Neural progenitor cell (in vitro differentiated cells): ENCODE results near the gene TPM3. TPM values are rescaled to one million over a fixed set of nuclear protein-coding genes. Genes with fewer than 3 reads are reported as not detected.
"Not testable (repeated sequence)": the region's sequence is repeated elsewhere in the genome, so short reads cannot be mapped to it uniquely, and the experiment has no call there.

Experiments used
- DNase-seq: peaks from one replicate; pipeline ENCODE4 v3.0.0-alpha.2; 2016; ENCODE audit warnings: low spot score
- H2AFZ ChIP-seq: fragments of 200-600 bp; sonication (generic); replicated peaks from 2 replicates; pipeline ENCODE4 v1.6.1; 2016; ENCODE audit warnings: antibody characterized with exemption
- H3F3A ChIP-seq: fragments of 200-600 bp; sonication (generic); 2 replicates; pipeline ENCODE4 v1.6.1; 2016; ENCODE audit warnings: antibody characterized with exemption, low read depth
- H3K27ac ChIP-seq: fragments of 200-600 bp; sonication (generic); 2 replicates; pipeline ENCODE4 v1.5.1; 2016; ENCODE audit warnings: mild to moderate bottlenecking
- H3K27me3 ChIP-seq: fragments of 200-600 bp; sonication (generic); 2 replicates; pipeline ENCODE4 v1.6.1; 2016; ENCODE audit warnings: mild to moderate bottlenecking, moderate library complexity
- H3K36me3 ChIP-seq: fragments of 200-600 bp; sonication (generic); 2 replicates; pipeline ENCODE4 v1.5.1; 2016
- H3K4me1 ChIP-seq: fragments of 200-600 bp; sonication (generic); 2 replicates; pipeline ENCODE4 v1.6.1; 2016; ENCODE audit warnings: mixed run types
- H3K4me2 ChIP-seq: fragments of 200-600 bp; sonication (generic); 2 replicates; pipeline ENCODE4 v1.6.1; 2016
- H3K4me3 ChIP-seq: fragments of 200-600 bp; sonication (generic); 2 replicates; pipeline ENCODE4 v1.5.1; 2016
- H3K79me2 ChIP-seq: fragments of 200-600 bp; sonication (generic); 2 replicates; pipeline ENCODE4 v1.6.1; 2016; ENCODE audit warnings: low read depth
- H3K9ac ChIP-seq: fragments of 200-600 bp; sonication (generic); 2 replicates; pipeline ENCODE4 v1.6.1; 2016
- H3K9me3 ChIP-seq: fragments of 200-600 bp; sonication (generic); 2 replicates; pipeline ENCODE4 v1.5.1; 2016; ENCODE audit warnings: low read depth
- H4K20me1 ChIP-seq: fragments of 200-600 bp; sonication (generic); 2 replicates; pipeline ENCODE4 v1.6.1; 2016; ENCODE audit warnings: low read depth
- H3K27ac Mint-ChIP-seq: 3 replicates; pipeline ENCODE4 v1.8.0; 2021; ENCODE audit warnings: mixed read lengths
- H3K27me3 Mint-ChIP-seq: 2 replicates; pipeline ENCODE4 v1.8.0; 2022; ENCODE audit warnings: low read depth, mild to moderate bottlenecking, inconsistent platforms, moderate library complexity, mixed read lengths; ENCODE audit not compliant: insufficient read depth
- H3K36me3 Mint-ChIP-seq: 3 replicates; pipeline ENCODE4 v1.8.0; 2021; ENCODE audit warnings: mixed read lengths
- H3K4me1 Mint-ChIP-seq: 3 replicates; pipeline ENCODE4 v1.8.0; 2021; ENCODE audit warnings: mixed read lengths
- H3K4me3 Mint-ChIP-seq: 3 replicates; pipeline ENCODE4 v1.8.0; 2021; ENCODE audit warnings: mild to moderate bottlenecking, moderate library complexity, mixed read lengths
- H3K9me3 Mint-ChIP-seq: 3 replicates; pipeline ENCODE4 v1.8.0; 2020; ENCODE audit warnings: mixed read lengths
- EZH2 ChIP-seq: fragments of 200-600 bp; sonication (generic); IDR thresholded peaks from 2 replicates; pipeline ENCODE4 v1.6.1; 2017; ENCODE audit warnings: antibody characterized with exemption, mild to moderate bottlenecking, moderate library complexity
- EZH2phosphoT487 ChIP-seq: fragments of 200-600 bp; sonication (generic); IDR thresholded peaks from 2 replicates; pipeline ENCODE4 v1.6.1; 2017; ENCODE audit warnings: antibody characterized with exemption
- microRNA counts: library from miRNA; unstranded; fragments of <30 nt; microRNA quantifications from one replicate; lab custom pipeline; 2016
- microRNA-seq: library from miRNA; unstranded; fragments of <30 nt; microRNA quantifications from one replicate; pipeline ENCODE4, GENCODE V29; 2016
- small RNA-seq: library from RNA; depleted of rRNA; stranded (forward); fragments of <200 nt; gene quantifications from one replicate; pipeline ENCODE3, GENCODE V24; 2015
- total RNA-seq: library from RNA; depleted of rRNA; stranded (reverse); fragments of >200 nt; gene quantifications from 2 replicates; pipeline ENCODE4 v1.2.3, GENCODE V29; 2015; ENCODE audit warnings: low replicate concordance
- TF ChIP-seq, protein P1 (sequence below): fragments of 200-600 bp; sonication (generic); IDR thresholded peaks from 2 replicates; pipeline ENCODE4 v1.5.1; 2017; ENCODE audit warnings: antibody characterized with exemption, mild to moderate bottlenecking

Gene TPM3
- total RNA-seq, 1 donor from 2014 or later = 596 TPM

DNA sequence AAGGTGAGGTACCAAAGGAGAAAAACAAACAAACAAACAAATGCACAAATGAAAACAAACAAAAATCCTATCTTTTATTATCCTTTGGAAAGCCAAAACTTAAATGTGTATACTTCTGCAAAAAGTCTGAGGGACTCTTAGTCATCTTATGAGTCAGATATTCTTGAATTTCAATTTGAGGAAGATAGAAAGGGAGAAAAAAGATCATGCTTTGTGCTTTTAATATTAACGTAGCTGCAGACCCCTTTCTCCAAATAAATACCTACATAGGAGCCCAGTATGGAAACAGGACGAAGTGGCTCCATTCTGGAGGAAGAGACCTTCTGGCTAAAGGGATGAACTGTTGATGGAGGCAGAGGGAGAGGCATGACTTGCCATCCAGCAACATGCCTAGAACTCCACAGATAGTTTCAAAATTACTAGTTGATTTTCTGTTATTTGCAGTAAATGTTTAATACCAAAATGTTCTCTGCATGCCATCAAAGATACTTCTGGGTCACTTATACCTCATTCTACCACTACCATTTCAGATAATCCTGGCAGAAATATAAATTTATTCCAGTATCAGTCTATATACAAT lies 62.4 kb downstream of the TPM3 start:
- Mint-ChIP-seq H3K27me3 (no peaks in the 10 kb centered on the region), H3K9me3 (no peaks in the 10 kb centered on the region), H3K27ac (no peak overlapping the region), H3K4me3 (no peak overlapping the region), H3K4me1 (no peaks in the 10 kb centered on the region), H3K36me3 (no peaks in the 10 kb centered on the region)
- no peak overlapping the region for H3K9ac ChIP-seq
- no peak overlapping the region for H3K27ac ChIP-seq
- H3K27me3 ChIP-seq = no peaks in the 10 kb centered on the region
- no peaks in the 10 kb centered on the region for H3K4me1 ChIP-seq
- TF ChIP-seq, protein P1, sequence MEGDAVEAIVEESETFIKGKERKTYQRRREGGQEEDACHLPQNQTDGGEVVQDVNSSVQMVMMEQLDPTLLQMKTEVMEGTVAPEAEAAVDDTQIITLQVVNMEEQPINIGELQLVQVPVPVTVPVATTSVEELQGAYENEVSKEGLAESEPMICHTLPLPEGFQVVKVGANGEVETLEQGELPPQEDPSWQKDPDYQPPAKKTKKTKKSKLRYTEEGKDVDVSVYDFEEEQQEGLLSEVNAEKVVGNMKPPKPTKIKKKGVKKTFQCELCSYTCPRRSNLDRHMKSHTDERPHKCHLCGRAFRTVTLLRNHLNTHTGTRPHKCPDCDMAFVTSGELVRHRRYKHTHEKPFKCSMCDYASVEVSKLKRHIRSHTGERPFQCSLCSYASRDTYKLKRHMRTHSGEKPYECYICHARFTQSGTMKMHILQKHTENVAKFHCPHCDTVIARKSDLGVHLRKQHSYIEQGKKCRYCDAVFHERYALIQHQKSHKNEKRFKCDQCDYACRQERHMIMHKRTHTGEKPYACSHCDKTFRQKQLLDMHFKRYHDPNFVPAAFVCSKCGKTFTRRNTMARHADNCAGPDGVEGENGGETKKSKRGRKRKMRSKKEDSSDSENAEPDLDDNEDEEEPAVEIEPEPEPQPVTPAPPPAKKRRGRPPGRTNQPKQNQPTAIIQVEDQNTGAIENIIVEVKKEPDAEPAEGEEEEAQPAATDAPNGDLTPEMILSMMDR = no peak
- TF ChIP-seq EZH2 (no peak), EZH2phosphoT487 (no peak)
- H3K4me2 ChIP-seq = no peak overlapping the region
- H3F3A ChIP-seq = no peaks in the 10 kb centered on the region
- H4K20me1 ChIP-seq = no peaks in the 10 kb centered on the region
- no peak for DNase-seq
- no peaks in the 10 kb centered on the region for H3K36me3 ChIP-seq
- no peaks in the 10 kb centered on the region for H3K79me2 ChIP-seq
- no peaks in the 10 kb centered on the region for H3K9me3 ChIP-seq
- H2AFZ ChIP-seq = no peak overlapping the region
- H3K4me3 ChIP-seq = no peak overlapping the region

DNA sequence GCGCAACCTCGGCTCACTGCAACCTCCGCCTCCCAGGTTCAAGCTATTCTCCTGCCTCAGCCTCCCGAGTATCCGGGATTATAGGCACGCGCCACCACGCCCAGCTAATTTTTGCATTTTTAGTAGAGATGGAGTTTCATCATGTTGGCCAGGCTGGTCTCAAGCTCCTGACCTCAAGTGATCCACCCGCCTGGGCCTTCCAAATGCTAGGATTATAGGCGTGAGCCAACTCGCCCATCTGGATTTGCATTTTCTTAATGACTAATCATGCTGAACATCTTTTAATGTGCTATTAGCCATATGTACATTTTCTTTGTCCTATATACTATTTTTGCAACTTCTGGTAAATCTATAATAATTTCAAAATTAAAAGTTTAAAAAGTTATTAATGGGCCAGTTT lies 68.7 kb downstream of the TPM3 start:
- H3F3A ChIP-seq, H3K9me3 ChIP-seq, H3K9ac ChIP-seq, H3K4me1 ChIP-seq, H3K27me3 Mint-ChIP-seq, DNase-seq, H4K20me1 ChIP-seq, H3K9me3 Mint-ChIP-seq, H3K4me3 Mint-ChIP-seq, H2AFZ ChIP-seq, H3K36me3 Mint-ChIP-seq, H3K79me2 ChIP-seq, H3K27ac Mint-ChIP-seq, H3K4me1 Mint-ChIP-seq, H3K27ac ChIP-seq, H3K4me2 ChIP-seq, H3K27me3 ChIP-seq, H3K36me3 ChIP-seq, H3K4me3 ChIP-seq: not testable (repeated sequence)

DNA sequence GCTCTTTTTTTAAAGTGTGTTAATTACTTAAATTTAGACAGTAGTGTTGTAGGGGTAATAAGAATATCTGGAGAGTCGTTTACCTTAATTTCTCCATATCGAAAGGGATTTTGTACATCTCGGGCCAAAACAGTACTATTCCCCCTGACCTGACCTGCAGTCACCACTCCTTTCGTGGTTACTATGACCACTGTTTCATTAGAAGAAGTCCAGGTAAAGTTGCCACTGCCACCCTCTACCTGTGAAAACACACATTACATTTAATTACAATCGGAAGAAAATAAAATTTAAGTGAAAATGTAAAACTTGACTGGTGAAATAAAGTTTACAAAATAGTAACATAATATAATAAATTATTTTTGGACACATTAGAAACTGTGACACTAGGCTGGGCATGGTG lies 74.3 kb downstream of the TPM3 start:
- no peaks in the 10 kb centered on the region for H3K79me2 ChIP-seq
- Mint-ChIP-seq H3K9me3 (no peaks in the 10 kb centered on the region), H3K4me1 (peaks cover 5% of the 10 kb centered on the region), H3K36me3 (no peaks in the 10 kb centered on the region), H3K4me3 (no peak overlapping the region), H3K27me3 (peaks cover 4% of the 10 kb centered on the region), H3K27ac (no peak overlapping the region)
- TF ChIP-seq, protein P1 = no peak
- TF ChIP-seq EZH2phosphoT487 (no peak), EZH2 (no peak)
- no peak overlapping the region for H3K4me2 ChIP-seq
- H3K27me3 ChIP-seq = no peaks in the 10 kb centered on the region
- H3K4me3 ChIP-seq = no peak overlapping the region
- DNase-seq = no peak
- no peaks in the 10 kb centered on the region for H4K20me1 ChIP-seq
- no peaks in the 10 kb centered on the region for H3K36me3 ChIP-seq
- H3K27ac ChIP-seq = no peak overlapping the region
- H3K4me1 ChIP-seq = peaks cover 4% of the 10 kb centered on the region
- H2AFZ ChIP-seq = no peak overlapping the region
- no peak overlapping the region for H3K9ac ChIP-seq
- no peaks in the 10 kb centered on the region for H3F3A ChIP-seq
- H3K9me3 ChIP-seq = no peaks in the 10 kb centered on the region

DNA sequence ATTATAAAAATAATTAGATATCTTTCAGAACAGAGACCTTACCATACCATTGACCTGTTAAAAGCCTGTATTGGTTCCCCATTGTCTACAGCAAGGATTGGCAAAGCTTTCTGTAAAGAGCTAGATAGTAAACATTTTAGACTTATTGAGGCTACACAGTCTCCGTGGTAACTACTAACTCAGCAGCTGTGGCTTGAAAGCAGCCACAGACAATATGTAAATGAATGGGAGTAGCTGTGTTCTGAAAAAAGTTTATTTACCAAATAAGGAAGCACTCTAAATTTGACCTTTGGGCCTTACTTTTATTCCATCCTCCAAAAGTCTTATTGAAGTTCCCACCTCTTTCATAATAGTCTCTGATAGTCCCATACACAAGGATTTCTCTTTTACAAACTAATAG lies 76.7 kb downstream of the TPM3 start:
- H3K9me3 ChIP-seq = no peaks in the 10 kb centered on the region
- H3K9me3 Mint-ChIP-seq = no peaks in the 10 kb centered on the region
- DNase-seq = no peak
- H3K4me2 ChIP-seq = no peak overlapping the region
- H3K27me3 Mint-ChIP-seq = no peaks in the 10 kb centered on the region
- H3K27ac Mint-ChIP-seq = no peak overlapping the region
- H3K79me2 ChIP-seq = no peaks in the 10 kb centered on the region
- no peak overlapping the region for H2AFZ ChIP-seq
- no peak overlapping the region for H3K4me3 Mint-ChIP-seq
- H4K20me1 ChIP-seq = no peaks in the 10 kb centered on the region
- peaks cover 4% of the 10 kb centered on the region for H3K4me1 ChIP-seq
- no peak overlapping the region for H3K9ac ChIP-seq
- H3K27me3 ChIP-seq = no peaks in the 10 kb centered on the region
- H3K4me1 Mint-ChIP-seq = peaks cover 5% of the 10 kb centered on the region
- no peaks in the 10 kb centered on the region for H3K36me3 ChIP-seq
- H3F3A ChIP-seq = no peaks in the 10 kb centered on the region
- no peak overlapping the region for H3K4me3 ChIP-seq
- H3K27ac ChIP-seq = no peak overlapping the region
- H3K36me3 Mint-ChIP-seq = no peaks in the 10 kb centered on the region
- TF ChIP-seq, protein P1 = no peak

MicroRNAs within 50 kb of the gene (microRNA counts, 767-probe panel; counts per million panel counts)
- 460 counts per million, percentile 90 among the panel's probes with 10 or more counts for microRNA hsa-miR-190b (lab: Ali Mortazavi, UCI)

Small RNAs within 50 kb of the gene (microRNA-seq; reads per million reads assigned to microRNA genes)
- 2.0 reads per million, percentile 5 among the genes with 10 or more reads in this experiment for gene MIR190B

Small RNAs within 50 kb of the gene (small RNA-seq; reads per million reads assigned to genes)
- not detected for gene MIR190B

Other genes starting within 250 kb of the TPM3 start
- gene DENND4B, start 245.4 kb downstream of the TPM3 start, total RNA-seq = 2.7 and 11.6 TPM in 2 replicates
- gene CRTC2, start 233.5 kb downstream of the TPM3 start, total RNA-seq = 6.7 and 14.2 TPM in 2 replicates
- 73.2 and 131 TPM in 2 replicates for gene SLC39A1, start 228.6 kb downstream of the TPM3 start, total RNA-seq
- gene CREB3L4, start 224.2 kb downstream of the TPM3 start, total RNA-seq = 33.8 and 39.7 TPM in 2 replicates
- gene JTB, start 214.4 kb downstream of the TPM3 start, total RNA-seq = 47.7 and 94.7 TPM in 2 replicates
- 14.3 and 15.1 TPM in 2 replicates for gene RAB13, start 205.8 kb downstream of the TPM3 start, total RNA-seq
- 3,368 and 3,415 TPM in 2 replicates for gene RPS27, start 201.3 kb downstream of the TPM3 start, total RNA-seq
- not detected in 2 replicates for gene NUP210L, start 37.0 kb downstream of the TPM3 start, total RNA-seq
- not detected in 2 replicates for gene CFAP141, start 14.2 kb upstream of the TPM3 start, total RNA-seq
- gene UBAP2L, start 28.9 kb upstream of the TPM3 start, total RNA-seq = 135 and 148 TPM in 2 replicates
- gene HAX1, start 80.5 kb upstream of the TPM3 start, total RNA-seq = 57.9 and 65.9 TPM in 2 replicates
- not detected in 2 replicates for gene AQP10, start 129.0 kb upstream of the TPM3 start, total RNA-seq
- 41.6 and 63.4 TPM in 2 replicates for gene ATP8B2, start 133.4 kb upstream of the TPM3 start, total RNA-seq
- 0.09 TPM in 1 of 2 replicates, not detected in the other for gene IL6R, start 213.2 kb upstream of the TPM3 start, total RNA-seq